Bronchial epithelial cell (primary cell): ENCODE measurements around the gene WDR4. TPM values are rescaled to one million over a fixed set of nuclear protein-coding genes. Genes with fewer than 3 reads are reported as not detected.

Experiments used
- DNase-seq: peaks from one replicate; pipeline ENCODE4 v3.0.0-alpha.2; 2010; ENCODE audit warnings: low read depth
- FAIRE-seq: peaks from 2 replicates; lab custom pipeline; 2011; peaks lifted over from hg19 to GRCh38; lab: Jason Lieb, UNC
- H3K27me3 ChIP-seq: 2 replicates; pipeline ENCODE4 v1.5.1; 2011; ENCODE audit warnings: low read length; ENCODE audit not compliant: control insufficient read depth, insufficient read depth
- H3K36me3 ChIP-seq: 2 replicates; pipeline ENCODE4 v1.5.1; 2011; ENCODE audit warnings: low read length; ENCODE audit not compliant: control insufficient read depth, insufficient read depth
- H3K4me3 ChIP-seq: 2 replicates; pipeline ENCODE4 v1.5.1; 2011; ENCODE audit warnings: mild to moderate bottlenecking, low read depth, low read length, control low read depth
- total RNA-seq: library from RNA; depleted of rRNA; stranded (reverse); fragments of >200 nt; gene quantifications from 2 replicates; pipeline ENCODE4 v1.2.1, GENCODE V29; 2014
- TF ChIP-seq, protein P1 (sequence below): IDR thresholded peaks from 2 replicates; pipeline ENCODE4 v1.5.1; 2011; ENCODE audit warnings: mild to moderate bottlenecking, moderate library complexity, low read length, control low read depth, inconsistent platforms; ENCODE audit not compliant: insufficient read depth, severe bottlenecking

The WDR4 gene
- total RNA-seq, 1 donor from 2014 or later, result 28.4 TPM

DNA sequence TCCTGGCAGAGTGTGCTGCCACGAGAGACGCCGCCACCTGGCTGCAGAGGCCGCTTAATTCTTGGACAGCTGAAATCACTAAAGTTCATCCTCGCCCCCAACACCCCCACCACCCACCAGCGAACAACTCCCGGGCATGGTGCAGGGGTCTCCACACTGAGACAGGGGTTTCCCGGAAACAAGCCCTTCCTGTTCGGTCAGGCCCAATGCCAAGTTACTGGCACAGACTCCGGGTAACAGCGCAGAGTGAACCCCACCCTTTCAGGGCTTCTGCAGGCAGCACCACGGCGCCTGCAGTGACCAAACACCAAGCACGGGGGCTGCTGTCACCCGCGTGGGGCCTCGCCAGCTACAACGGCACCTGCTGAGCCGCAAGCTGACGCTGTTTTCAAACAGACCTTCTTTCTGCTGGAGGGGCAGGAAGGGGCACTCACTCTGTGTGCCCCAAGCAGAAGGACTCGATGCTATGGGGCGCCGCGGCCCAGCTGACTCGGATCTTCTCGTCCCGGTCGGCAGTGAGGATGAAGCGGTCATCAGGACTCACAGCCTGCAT, 17.4 kb downstream of the WDR4 start:
- H3K27me3 ChIP-seq, result no peaks in the 10 kb centered on the region
- no peak overlapping the region for H3K4me3 ChIP-seq
- H3K36me3 ChIP-seq, result peaks cover 48% of the 10 kb centered on the region
- TF ChIP-seq, protein P1, sequence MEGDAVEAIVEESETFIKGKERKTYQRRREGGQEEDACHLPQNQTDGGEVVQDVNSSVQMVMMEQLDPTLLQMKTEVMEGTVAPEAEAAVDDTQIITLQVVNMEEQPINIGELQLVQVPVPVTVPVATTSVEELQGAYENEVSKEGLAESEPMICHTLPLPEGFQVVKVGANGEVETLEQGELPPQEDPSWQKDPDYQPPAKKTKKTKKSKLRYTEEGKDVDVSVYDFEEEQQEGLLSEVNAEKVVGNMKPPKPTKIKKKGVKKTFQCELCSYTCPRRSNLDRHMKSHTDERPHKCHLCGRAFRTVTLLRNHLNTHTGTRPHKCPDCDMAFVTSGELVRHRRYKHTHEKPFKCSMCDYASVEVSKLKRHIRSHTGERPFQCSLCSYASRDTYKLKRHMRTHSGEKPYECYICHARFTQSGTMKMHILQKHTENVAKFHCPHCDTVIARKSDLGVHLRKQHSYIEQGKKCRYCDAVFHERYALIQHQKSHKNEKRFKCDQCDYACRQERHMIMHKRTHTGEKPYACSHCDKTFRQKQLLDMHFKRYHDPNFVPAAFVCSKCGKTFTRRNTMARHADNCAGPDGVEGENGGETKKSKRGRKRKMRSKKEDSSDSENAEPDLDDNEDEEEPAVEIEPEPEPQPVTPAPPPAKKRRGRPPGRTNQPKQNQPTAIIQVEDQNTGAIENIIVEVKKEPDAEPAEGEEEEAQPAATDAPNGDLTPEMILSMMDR, result no peak
- no peak for FAIRE-seq
- no peak for DNase-seq

DNA sequence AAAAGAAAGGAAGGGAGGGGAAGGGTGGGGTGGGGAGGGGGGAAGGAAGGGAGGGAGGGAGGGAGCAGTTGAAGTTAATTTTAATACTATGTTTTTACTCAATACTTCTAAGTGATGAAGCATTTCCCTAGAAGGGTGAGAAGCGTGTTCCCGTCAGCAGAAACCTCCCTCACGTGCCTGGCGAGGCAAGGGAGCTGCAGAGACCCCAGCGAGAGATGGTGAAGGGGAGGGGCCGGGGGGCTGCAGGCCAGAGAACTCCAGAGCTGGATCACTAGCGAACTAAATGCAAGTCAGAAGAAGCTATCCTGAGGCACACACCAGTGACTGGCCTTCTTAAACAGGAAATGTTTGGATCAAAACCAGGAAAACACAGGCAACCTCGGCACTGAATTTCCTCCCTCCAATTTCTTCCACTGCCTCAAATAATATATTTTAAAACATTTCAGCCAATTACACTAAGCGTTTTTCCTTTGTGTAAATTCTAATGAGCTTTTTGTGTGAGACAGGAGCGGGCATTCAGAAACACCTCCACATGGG, 18.0 kb downstream of the WDR4 start:
- DNase-seq (no peak), FAIRE-seq (no peak)
- Histone ChIP-seq H3K36me3 (peaks cover 45% of the 10 kb centered on the region), H3K4me3 (no peak overlapping the region), H3K27me3 (no peaks in the 10 kb centered on the region)
- TF ChIP-seq, protein P1, result no peak

DNA sequence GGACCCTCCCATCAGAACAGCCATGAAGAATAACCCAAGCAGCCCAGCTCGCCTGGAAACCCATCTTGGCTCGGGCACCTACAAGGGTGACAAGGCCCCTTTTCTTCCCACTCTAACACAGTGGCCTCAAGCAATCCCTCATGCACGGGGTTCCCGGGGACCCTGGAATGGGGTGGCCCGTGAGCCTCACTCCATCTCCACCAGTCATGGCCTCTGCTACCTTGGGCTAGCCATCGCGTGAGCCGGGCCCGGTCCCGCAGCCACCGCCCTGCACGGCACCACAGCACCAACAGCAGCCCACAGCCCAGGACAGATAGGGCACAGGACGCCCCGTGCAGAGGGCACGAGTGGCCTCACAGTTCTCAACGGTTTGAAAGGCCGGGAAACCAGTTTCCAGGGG, 19.0 kb downstream of the WDR4 start:
- TF ChIP-seq, protein P1, result no peak
- DNase-seq, result no peak
- no peak for FAIRE-seq
- peaks cover 51% of the 10 kb centered on the region for H3K36me3 ChIP-seq
- no peaks in the 10 kb centered on the region for H3K27me3 ChIP-seq
- H3K4me3 ChIP-seq, result no peak overlapping the region

DNA sequence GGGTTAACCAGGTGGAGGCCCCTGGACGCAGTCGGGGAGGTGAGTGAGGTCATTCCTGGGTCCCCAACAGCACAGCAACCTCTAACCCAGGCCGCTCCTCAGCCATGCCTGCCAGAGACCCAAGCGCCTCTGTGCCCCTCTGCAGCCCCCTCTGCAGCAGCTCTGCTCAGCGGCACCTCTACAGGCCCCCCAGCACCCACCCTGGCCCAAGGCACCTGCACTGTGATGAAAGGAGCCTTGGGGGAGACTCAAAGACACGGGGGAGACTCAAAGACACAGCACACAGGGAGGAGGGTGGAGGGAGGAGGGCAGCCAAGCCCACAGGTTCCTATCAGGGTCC, 19.5 kb downstream of the WDR4 start:
- Histone ChIP-seq H3K4me3 (no peak overlapping the region), H3K27me3 (no peaks in the 10 kb centered on the region), H3K36me3 (peaks cover 53% of the 10 kb centered on the region)
- TF ChIP-seq, protein P1, result no peak
- FAIRE-seq (no peak), DNase-seq (no peak)

DNA sequence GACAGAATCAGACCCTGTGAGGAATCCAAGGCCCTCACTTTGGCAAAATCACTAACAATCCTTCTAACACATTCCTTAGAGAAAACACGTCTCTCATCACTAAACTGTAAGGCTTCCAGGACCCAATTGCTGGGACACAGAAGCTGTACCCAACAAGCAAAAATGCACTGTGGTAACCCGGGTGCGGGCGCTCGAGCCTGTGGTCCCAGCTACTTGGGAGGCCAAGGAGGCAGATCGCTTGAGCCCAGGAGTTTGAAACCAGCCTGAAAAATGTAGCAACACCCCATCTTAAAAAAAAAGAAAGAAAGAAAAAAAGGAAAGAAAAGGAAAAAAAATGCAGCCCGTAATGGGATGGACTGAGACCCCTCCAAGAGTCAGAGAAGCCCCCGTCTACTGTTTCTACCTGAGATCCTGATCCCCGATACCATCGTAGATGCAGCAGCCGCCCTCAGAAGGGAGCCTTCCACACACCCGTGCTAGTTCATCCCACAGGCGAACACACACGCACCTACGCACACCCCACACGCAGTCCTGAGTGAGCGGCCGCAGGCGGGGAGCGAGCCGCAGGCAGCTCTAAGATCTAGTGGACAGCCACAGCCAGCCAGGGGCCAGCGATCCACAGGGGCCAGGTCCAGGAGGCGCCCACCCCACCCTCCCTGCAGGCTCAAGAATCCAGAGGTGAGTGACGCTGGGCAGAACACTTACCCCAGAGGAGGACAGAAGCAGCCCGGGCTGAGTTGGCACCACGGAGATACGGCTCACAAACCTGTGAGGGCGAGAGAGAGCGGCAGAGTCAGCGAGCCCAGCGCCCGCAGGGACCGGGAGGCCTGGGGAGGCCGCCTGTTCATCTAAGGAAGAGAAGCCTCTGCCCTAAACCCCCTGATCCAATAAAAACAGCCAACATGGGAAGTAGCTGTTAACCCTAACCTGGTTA, 20.1 kb downstream of the WDR4 start:
- H3K36me3 ChIP-seq, result peaks cover 55% of the 10 kb centered on the region

More for the DNA sequence above, 20.1 kb downstream of the WDR4 start:
- Histone ChIP-seq H3K27me3 (no peaks in the 10 kb centered on the region), H3K4me3 (no peak overlapping the region)
- DNase-seq (no peak), FAIRE-seq (no peak)
- TF ChIP-seq, protein P1, result no peak
